HG03575 (cell line): ENCODE results near the gene ARL2.

ENCODE experiments used
- ATAC-seq: cut with Tn5 transposase; IDR thresholded peaks from one replicate; pipeline ENCODE4 v1.9.1; 2021; ENCODE audit not compliant: unreplicated experiment, insufficient number of reproducible peaks, low FRiP score; ENCODE audit errors: extremely low read depth

Gene ARL2

DNA sequence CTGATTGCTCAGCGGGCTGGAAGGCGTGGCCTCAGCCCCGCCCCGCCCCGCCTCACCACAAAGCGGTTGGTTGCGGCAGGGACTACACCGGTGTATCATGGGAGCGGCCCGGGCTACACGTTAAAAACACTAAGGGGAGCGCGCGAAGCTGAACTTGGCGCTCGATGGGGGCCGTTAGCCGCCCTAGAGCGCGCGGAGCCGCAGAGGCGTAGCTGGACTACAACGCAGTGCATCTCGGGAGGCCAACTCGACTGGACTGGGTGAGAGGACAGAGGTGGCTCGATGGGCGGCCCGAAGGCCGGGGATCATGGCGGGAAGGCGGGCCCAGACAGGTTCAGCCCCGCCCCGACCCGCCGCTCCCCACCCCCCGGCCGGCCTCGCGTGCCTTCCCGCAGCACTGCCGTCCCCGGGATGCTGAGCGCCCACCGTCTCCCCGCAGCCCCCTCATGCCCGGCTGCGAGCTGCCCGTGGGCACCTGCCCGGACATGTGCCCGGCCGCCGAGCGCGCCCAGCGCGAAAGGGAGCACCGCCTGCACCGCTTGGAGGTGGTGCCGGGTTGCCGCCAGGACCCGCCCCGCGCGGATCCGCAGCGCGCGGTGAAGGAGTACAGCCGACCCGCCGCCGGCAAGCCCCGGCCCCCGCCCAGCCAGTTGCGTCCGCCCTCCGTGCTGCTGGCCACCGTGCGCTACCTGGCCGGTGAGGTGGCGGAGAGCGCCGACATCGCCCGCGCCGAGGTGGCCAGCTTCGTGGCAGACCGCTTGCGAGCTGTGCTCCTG lies 27.1 kb downstream of the ARL2 start, which contains the start of gene SAC3D1:
Gene SAC3D1, plus strand, starts transcription at position 364 of the 776 bp plus-strand sequence. Its CDS starts 83 bp downstream, at position 447.
- peak; percentile 53 for ATAC-seq

DNA sequence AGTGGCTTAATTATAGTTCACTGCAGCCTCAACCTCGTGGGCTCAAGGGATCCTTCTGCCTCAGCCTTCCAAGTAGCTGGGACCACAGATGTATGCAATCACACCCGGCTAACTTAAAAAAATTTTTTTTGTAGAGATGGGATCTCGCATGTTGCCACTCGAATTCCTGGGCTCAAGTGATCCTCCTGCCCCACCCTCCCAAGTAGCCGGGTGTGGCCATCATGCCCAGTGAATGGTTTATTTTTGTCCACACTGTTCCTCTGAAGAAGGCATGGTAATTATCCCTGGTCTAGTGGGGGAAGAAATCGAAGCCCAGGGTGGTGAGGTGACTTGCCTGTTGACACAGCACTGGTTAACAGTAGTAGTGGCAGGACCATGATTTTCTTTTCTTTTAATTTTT lies 28.9 kb downstream of the ARL2 start:
- ATAC-seq = no peak

DNA sequence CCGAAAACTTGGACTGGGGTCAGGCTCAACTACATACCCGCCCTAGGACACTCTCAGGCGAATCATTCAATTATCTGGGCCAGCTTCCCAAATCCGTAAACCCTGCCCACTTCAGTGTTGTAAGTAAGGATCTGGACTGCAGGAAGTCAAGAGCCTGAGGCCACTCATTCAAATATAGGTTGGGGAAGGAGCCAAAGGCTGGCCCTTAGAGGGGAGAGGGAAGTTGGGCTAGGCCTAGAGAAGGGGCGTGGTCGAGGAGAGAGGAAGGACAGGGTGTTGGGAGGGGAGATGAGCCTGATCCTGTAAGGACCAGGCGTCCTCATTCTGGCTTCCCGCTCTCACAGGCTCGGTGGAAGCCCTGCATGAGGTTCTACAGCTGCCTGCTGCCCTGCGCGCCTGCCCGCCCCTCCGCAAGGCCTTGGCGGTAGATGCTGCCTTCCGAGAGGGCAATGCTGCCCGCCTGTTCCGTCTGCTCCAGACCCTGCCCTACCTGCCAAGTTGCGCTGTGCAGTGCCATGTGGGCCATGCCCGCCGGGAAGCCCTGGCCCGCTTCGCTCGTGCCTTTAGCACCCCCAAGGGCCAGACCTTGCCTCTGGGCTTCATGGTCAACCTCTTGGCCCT lies 30.0 kb downstream of the ARL2 start:
- no peak for ATAC-seq

DNA sequence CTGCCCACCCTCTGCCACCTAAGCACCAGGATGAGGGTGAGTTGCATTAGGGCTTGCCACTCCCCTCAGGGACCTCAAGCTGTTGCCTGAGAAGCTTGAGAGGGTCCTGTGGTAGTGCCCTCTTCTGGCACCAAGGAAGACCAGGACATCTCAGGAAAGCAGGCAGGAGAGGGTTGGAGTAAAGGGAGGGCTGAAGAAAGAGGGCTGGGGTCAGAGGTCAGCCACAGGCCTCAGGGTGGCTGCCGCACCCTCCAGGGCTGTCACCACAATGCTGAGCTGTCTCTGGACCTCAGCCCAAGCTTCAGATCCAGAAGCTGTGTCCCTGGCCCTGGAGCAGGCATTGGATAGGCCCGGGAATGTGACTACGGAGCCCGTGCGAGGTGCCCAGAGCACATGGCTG lies 31.1 kb downstream of the ARL2 start:
- ATAC-seq = no peak

DNA sequence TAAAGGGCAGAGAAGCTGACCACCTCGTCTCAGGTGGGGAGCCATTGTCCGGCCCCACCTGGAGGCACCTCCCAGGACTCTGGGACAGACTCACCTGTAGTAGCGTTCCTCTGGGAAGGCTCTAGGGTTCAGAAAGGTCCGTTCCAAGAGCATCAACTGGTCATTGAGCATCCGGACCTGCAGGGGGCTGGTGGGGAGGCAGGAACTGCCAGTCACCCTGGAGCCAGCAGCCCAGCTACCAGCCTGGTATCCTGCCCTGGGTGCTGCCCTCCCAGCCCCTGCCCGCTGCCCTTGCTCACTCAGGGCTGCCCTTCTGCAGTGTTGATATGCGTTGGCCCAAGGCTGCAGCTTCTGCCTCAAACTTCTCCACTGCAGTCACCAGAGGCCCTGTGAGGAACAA lies 31.8 kb downstream of the ARL2 start:
- ATAC-seq = no peak

DNA sequence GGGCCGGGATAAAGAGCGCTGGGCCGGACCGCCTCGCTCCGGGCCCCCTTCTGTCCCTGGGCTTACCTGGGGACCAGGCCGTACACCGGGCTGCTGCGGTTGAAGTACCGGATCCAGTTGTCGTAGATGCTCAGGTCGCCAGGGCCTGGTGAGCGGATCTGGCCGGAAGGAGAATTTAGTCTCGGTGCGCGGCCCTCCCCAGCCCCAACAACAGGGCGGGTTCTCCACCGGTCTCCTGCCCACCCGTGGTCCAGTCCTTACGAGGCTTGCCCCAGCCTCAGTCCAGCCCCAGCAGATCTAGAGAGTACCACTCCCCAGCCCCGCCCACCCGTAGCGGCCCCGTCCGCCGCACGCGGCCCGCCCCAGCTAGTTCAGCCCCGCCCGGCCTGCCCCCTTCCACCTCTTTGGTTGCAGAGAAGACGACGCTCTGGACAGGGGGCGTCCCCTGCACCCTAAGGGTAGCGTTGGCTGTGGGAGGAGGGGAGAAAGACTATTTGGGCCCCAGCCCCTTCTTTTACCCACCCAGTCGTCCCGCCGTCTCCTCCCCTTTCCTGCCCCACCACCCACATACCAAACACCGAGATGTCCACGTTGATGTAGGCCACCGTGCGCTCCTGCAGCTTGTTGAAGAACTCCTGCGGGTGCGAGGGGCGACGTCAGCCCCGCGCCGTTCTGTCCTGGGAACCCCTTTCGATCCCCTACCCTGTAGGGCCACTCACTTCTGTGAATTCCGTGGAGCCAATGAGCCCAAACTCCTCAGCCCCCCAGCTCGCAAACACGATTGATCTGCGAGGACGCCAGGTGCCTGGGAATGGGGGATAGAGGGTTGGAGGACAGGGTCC lies 33.8 kb downstream of the ARL2 start:
- no peak for ATAC-seq

DNA sequence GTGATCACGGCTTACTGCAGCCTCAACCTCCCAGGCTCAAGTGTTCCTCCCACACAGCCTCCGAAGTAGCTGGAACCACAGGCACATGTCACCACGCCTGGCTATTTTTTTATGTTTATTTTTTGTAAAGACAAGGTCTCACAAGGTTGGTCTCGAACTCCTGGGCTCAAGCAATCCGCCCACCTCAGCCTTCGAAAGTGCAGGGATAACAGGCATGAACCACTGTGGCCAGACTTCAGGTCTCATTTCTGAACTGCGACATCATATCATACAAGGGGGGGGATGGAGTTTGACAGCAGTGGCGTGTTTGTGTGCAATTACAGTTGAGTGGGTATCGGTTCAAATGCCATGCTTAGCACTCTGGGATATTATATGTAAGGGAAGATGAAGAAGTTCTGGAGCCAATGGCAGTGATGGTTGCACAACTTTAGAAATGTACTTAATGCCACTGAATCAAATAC lies 37.5 kb downstream of the ARL2 start:
- ATAC-seq = no peak

DNA sequence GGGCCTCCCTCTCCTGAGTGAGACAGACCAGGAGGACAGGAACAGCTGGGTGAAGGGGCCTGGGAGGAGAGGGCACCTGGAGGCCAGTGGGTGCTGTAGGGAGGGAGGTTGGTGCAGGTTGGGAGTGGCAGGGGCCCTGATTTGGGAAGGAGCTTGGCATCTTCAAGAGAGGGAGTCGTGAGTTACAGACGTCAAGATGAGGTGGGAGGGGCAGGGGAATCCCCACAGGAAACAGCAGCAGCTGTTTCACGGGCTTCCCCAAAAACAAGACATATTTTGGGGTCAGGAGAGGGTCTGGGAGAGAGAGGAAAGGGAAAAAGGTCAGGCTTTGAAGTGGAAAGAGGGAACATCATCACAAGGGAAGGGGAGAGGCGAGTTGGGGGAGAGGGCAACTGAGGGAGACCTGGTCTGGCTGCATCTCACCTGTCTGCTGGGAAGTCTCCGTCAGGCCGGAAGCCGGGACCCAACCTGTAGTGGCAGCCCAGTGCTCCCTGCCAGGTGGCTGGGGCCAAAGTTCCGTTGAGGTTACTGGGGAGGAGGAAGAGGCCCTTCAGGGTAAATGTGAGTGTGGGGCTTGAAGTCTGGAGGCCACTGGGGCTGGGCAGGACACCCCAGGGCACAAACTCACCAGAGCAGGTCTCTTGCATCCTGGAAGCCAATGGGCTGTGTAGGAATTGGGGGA lies 40.0 kb downstream of the ARL2 start:
- no peak for ATAC-seq

DNA sequence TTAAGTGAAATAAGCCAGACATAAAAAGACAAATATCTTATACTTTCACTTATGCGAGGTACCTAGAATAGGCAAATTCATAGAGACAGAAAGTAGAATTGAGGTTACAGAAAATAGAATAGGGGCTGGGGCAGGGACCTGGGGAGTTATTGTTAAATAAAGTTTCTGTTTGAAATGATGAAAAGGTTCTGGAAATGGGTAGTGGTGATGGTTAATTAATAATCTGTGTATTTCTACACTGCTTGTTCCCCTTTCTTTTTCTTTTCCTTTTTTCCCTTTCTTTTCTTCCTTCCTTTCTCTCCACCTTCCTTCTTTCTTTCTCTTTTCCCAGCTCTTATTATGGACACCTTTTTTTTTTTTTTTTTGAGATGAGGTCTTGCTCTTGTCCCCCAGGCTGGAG lies 41.6 kb downstream of the ARL2 start:
- no peak for ATAC-seq

DNA sequence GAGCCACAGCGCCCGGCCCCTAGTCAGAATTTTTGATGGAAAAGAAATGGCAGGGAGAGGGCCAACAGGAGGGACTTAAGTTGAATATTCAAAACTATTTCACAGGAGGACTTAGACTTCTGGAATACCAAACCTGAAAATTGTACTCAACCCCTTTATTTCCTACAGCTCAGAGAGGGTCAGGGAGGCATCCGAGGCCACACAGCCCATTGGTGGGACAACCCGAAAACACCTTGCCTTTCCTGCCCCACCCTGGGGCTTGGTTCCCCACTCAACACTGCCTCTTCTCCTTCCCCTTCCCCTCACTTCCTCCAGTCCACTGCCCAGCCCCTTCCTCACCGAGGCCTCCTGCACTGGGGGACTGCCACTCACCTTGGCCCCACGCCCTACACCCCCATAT lies 43.0 kb downstream of the ARL2 start:
- no peak for ATAC-seq

DNA sequence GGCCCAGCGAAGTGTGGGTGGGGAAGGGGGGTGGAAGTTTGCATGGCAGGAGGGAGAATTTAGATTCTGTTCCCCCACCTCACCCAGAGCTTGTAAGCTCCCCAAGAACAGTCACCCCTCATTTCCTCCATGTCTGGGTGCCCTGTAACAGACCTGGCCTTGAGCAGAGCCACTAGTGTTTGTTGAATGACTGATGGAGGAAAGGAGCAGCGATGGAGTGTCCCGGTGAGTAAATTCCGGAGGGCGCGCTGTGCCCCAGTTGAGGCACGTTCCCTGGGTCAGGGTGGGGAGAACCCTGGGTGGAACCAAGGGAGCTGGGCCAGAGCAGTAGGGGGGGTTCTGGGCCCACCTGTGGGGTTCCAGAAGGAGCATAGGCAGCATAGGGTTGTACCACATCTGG lies 43.6 kb downstream of the ARL2 start:
- ATAC-seq = no peak

DNA sequence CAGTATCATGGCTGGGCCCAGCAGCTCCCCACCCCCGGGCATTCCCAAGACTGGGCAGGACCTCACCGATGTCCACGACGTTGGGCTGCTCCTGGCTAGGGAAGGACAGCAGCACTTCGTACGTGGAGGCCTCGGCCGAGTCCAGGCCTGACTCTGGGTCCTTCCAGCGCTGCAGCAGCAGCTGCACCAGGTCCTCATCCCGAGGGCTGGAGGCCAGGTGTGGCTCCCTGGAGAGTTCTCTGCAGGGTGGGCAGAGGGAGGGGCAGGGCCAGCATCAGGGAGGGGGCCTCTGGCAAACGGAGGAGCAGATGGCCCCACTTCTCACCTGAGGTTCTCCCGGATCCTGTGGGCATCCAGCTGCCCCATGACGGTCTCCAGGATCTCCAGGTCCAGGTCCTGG lies 44.1 kb downstream of the ARL2 start:
- ATAC-seq = no peak

DNA sequence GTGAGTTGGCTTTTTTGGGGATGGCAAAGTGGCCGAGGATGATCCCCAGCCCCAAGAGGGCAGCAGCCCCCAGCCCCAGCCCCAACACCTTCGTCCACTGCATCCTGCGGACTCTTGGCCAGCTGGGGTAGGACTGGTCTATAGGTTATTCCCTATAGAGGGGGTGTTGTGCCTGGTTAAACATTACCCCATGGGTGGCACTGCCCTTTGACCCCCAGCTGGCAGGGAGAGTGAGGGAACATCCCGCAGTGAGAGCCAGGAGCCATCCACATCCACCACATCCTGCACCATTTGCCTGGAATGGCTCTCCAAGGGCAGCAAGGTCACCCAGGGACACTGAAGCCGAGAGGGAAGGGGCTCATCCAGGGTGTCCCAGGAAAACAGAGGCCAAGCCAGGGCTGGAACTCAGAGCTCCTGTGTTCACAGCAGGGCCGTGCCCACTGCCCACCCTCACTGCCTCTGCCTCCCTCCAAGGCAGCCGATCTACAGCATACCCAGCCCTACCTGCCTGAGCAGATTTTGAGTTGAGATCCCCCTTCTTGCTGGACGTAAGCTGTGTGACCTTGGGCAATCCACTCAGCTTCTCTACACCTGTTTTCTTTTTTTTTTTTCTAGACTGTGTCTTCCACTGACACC lies 44.6 kb downstream of the ARL2 start, which contains the start of gene NAALADL1:
Gene NAALADL1, minus strand, starts transcription at position 135 of the 636 bp plus-strand sequence. Its CDS starts 32 bp downstream, at position 103.
- ATAC-seq = no peak

DNA sequence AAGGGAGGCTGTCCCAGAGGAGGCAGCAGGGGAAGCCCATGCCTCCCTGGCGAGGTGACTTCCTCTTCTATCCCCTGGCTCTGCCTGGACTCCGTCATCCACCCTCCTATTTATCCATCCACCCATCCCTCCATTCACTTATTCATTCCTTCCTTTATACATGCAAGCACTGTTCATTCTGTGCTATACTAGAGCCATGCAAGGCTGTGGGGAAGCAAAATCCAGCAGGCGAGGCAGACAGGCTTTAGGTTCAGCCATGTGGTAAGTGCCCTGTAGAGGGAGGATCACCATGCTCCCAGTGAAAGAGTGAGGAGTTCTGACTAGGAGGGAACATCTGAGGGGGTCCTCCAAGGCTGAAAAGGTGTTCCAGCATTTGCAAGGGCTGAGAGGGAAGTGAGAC lies 45.6 kb downstream of the ARL2 start:
- ATAC-seq = no peak

DNA sequence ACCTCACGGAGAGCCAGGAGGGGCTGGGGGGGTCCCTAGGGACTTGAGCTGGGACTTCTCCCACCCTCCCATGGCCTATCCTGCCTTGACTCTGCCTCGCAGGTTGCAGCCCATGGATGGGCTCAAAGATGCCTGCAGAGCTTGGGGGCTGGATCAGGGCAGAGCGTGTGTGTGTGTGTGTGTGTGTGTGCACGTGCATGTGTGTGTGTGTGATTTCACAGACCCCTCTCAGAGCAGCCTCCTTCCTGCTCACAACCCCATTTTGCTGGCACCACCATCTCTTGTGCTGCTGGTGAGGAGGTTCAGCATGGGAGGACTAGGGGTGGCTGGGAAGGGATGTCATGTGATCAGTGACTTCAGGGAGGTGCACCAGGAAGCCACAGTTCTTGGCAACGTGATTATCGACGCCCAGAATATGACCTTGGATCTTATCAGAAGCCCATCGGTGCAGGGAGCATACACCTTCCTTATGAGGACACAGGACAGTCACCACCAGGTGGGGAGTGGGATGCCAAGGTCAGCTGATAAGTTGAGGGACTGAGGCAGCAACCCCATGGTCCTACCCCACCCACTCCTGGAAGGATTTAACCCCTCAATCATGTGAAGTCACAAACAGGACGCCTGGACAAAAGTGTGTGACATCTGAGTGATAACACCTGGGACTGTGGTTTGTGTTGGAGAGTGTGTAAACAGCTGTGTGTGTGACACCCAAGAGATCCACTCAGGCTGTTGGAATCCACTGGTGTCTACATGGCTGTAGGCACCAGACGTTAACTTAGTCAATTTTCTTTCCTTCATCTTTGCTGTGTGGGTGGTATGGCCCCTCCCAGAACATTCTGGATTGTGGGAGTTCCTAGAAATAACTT lies 46.2 kb downstream of the ARL2 start:
- no peak for ATAC-seq

DNA sequence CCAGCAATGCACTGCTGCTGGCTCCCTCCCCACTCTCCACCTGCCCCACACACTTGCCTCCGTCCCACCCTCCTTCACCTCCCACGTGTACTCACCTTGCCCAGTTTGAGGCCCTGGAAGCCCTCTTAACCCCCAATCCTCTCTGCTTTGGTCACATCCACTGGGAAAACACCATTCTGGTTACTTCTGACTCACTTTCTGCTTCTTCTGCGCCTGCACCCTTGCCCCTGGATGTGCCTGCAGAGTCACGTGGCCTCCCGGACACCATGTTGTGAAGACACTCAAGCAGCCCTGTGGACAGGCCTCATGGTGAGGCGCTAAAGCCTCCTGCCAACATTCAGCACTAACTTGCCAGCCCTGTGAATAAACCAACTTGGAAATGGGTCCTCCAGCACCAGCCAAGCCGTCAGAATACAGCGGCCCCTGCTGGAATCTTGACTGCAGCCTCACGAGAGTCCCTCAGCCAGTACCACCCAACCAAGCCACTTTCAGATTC lies 47.0 kb downstream of the ARL2 start:
- no peak for ATAC-seq

DNA sequence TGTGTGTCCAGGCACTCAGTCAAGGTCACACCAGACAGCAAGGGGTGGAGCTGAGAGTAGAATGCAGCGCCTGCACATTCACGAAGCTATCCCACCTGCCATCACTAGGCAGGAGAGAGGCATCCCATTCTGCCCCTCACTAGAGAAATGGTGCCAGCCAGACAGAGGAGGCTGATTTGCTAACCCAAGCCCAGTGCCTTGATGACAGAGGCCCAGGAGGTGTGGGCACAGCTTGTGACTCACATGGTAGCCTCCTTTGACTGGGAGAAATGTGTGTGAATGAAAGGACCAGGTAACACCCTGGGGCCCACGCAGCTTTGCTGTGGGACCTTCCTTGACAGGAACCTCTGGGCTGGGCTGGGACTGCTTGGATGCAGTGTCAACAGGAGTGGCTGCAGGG lies 49.6 kb downstream of the ARL2 start:
- no peak for ATAC-seq

DNA sequence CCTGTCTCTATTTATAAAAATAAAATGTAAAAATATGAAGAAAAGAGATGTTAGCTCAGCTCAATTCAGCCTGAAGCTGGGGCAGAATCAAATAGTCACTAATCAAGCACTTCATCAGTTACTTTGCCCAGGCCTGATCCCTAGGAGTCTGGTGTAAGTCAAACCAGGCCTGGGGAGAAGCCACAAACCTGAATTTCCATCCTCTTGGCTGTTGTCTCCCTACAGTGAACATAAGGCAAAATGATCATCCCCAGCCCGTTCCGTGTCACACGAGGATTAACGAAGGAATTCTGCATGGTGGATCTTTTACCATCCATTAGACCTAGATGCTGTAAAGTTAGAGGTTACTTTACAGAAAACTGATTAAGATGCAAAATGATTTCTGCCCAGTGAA lies 50.9 kb downstream of the ARL2 start:
- no peak for ATAC-seq
